Right lobe of liver (tissue), 6 donors: ENCODE results near the gene ISCA2. TPM values are rescaled to one million over a fixed set of nuclear protein-coding genes. Genes with fewer than 3 reads are reported as not detected.
"Not testable (repeated sequence)": the region's sequence is repeated elsewhere in the genome, so short reads cannot be mapped to it uniquely, and the experiment has no call there.

Experiments used
- ATAC-seq, 4 donors: fragments of 200-7000 bp; cut with Tn5 transposase; one replicate each; pipeline ENCODE4 v1.9.1; 2020; ENCODE audit warnings: mild to moderate bottlenecking in 4 of 4, moderate library complexity in 4 of 4
- DNase-seq, 3 donors: peaks; one replicate each; pipeline ENCODE4 v3.0.0-alpha.2; 2020
- H3K27ac ChIP-seq, 3 donors: fragments of 200-600 bp; one replicate each; pipeline ENCODE4 v1.8.0; 2022
- H3K27me3 ChIP-seq, 2 donors: fragments of 200-600 bp; one replicate each; pipeline ENCODE4 v1.8.0; 2022
- H3K36me3 ChIP-seq, 4 donors: fragments of 200-600 bp; sonication (generic) in 1 of 4; one replicate each; pipeline versions ENCODE4 v1.5.1 to v1.8.0; 2017 to 2022; ENCODE audit warnings: control low read depth in 1 of 4
- H3K4me1 ChIP-seq, 4 donors: fragments of 200-600 bp; sonication (generic) in 1 of 4; one replicate each; pipeline versions ENCODE4 v1.5.1 to v1.8.0; 2017 to 2022; ENCODE audit warnings: control low read depth in 1 of 4
- H3K4me3 ChIP-seq, 3 donors: fragments of 200-600 bp; one replicate each; pipeline ENCODE4 v1.8.0; 2022
- H3K9me3 ChIP-seq, 4 donors: fragments of 200-600 bp; sonication (generic) in 1 of 4; one replicate each; pipeline versions ENCODE4 v1.5.1 to v1.8.0; 2017 to 2022; ENCODE audit warnings: control low read depth in 1 of 4
- POLR2A ChIP-seq: fragments of 450-650 bp; IDR thresholded peaks from one replicate; pipeline ENCODE4 v1.6.1; 2017; ENCODE audit warnings: antibody characterized with exemption, mild to moderate bottlenecking
- WGBS: methylation state at CpG from one replicate; pipeline ENCODE4 v1.1.6; 2018; ENCODE audit warnings: low coverage, low lambda C conversion rate; ENCODE audit not compliant: insufficient coverage; ENCODE audit errors: missing lambda C conversion rate; 5-methylcytosine and 5-hydroxymethylcytosine counted together
- intact Hi-C, 2 donors: fragments of 100-400 bp; cut with DNase I; formaldehyde crosslinking; loops; one replicate each; pipeline versions ENCODE4 v1.11.2 to v1.14.1; 2022
- total RNA-seq, 6 experiments: library from RNA; depleted of rRNA in 2 of 6; stranded (reverse); fragments of >200 nt in 2 of 6; fragmentation: NEBNext Ultra II Directional in 3 of 6; extraction: Animal tissue kit (Norgen Biotek cat#: 25700) in 3 of 6; gene quantifications; one replicate each; pipeline versions ENCODE4 v1.1.0 to v1.2.4, GENCODE V29; 2016 to 2023
- TF ChIP-seq, protein P1 (sequence below), 4 donors: fragments of 200-600 bp in 3 of 4; fragments of 450-650 bp in 1 of 4; IDR thresholded peaks; one replicate each; pipeline versions ENCODE4 v1.5.1 to v1.8.0; 2016 to 2022; ENCODE audit warnings: antibody characterized with exemption in 4 of 4, mild to moderate bottlenecking in 2 of 4
- donor health status: DM: no; HTN: yes; CAD: no.
- donor health status: DM: no; HTN: no; CAD: no.
- donor health status: DM: no; HTN: no; CAD: no.
- donor health status: DM: no; HTN: yes; CAD: no.
- donor health status: DM: no; HTN: yes; CAD: no.

Gene ISCA2
- total RNA-seq, 6 experiments from 2014 or later = 7.8 to 16.3 (median 11.4) TPM

DNA sequence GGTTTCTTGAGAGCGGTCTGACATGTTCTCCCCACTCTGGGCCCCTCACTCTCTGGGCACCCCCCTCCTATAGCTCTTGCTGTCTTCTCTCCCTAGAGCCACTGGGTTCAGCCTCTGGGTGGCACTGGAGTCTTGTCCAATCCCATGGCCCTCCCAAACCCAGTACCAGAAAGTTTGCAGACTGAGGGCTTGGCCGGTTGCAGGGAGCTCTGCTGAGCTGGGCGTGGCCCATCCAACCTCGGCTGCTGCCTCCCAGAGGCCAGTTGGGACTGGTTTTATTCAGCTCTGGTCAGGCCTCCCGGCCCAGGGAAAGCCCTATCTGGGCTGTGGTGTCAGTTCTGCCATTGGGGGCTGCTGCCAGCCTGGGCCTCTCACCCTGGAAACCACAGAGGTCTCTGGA, 37.9 kb downstream of the ISCA2 start:
- no peaks in the 10 kb centered on the region for H3K9me3 ChIP-seq

DNA sequence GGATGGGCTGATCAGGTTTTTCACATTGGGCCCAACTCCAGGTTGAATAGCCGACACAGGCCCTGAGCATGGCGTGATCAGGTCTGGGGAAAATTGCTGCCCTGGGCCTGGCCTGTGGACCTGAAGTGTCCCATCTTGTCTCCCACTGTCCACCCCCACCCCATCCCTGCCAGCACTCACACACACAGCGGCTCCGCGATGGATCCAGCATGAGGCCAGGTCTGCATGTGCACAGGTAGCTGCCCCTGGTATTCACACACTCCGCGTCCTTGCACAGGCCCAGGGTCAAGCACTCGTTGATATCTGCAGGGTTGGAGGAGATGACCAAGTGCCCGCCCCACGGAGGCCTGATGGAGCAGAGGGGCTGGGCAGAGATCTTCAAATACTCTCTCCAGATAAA, 38.7 kb downstream of the ISCA2 start:
- intact Hi-C loops = no loop called here
- TF ChIP-seq POLR2A = no peak
- TF ChIP-seq, protein P1, sequence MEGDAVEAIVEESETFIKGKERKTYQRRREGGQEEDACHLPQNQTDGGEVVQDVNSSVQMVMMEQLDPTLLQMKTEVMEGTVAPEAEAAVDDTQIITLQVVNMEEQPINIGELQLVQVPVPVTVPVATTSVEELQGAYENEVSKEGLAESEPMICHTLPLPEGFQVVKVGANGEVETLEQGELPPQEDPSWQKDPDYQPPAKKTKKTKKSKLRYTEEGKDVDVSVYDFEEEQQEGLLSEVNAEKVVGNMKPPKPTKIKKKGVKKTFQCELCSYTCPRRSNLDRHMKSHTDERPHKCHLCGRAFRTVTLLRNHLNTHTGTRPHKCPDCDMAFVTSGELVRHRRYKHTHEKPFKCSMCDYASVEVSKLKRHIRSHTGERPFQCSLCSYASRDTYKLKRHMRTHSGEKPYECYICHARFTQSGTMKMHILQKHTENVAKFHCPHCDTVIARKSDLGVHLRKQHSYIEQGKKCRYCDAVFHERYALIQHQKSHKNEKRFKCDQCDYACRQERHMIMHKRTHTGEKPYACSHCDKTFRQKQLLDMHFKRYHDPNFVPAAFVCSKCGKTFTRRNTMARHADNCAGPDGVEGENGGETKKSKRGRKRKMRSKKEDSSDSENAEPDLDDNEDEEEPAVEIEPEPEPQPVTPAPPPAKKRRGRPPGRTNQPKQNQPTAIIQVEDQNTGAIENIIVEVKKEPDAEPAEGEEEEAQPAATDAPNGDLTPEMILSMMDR (IDR thresholded peaks at IDR 0.05) = no peak
- 81% methylated on average over 4 of the region's 10 CpGs for WGBS
- Histone ChIP-seq H3K9me3 (no peaks in the 10 kb centered on the region), H3K4me1 (no peaks in the 10 kb centered on the region), H3K36me3 (no peaks in the 10 kb centered on the region), H3K4me3 (no peak overlapping the region), H3K27ac (no peak overlapping the region), H3K27me3 (no peaks in the 10 kb centered on the region)
- ATAC-seq (no peak), DNase-seq (no peak)

More for the DNA sequence above, 37.9 kb downstream of the ISCA2 start:
- DNase-seq = no peak
- H3K4me3 ChIP-seq = no peak overlapping the region
- ATAC-seq = peak in 3 of 4 donors; percentile 29 to 65 (median 30)
- no peaks in the 10 kb centered on the region for H3K36me3 ChIP-seq
- H3K4me1 ChIP-seq = no peaks in the 10 kb centered on the region
- H3K27ac ChIP-seq = no peak overlapping the region
- no peak for TF ChIP-seq POLR2A
- TF ChIP-seq, protein P1 (IDR thresholded peaks at IDR 0.05) = peak in 1 of 4 donors; percentile 7
- H3K27me3 ChIP-seq = no peaks in the 10 kb centered on the region
- intact Hi-C loops = no loop called here
- whole genome bisulfite sequencing = 20% methylated on average over 2 of the region's 5 CpGs

DNA sequence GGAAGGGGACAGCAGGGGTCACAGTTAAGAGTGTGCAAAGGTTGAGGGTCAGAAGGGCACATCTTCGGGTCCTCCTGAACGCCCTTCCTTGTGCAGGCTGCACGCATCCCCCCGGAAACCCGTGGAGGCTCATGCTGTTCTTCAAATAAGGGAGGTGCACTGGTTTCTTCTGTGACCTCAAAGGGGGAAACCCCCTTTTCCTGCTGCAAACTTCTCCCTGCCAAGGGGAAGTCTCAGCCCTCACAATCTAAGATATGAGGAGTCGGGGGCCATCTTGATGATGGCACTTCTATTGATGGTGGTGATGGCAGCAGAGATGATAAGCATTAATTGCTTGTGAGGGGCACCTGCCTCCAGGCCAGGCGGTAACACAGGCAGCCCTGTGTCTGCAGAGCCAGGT, 40.0 kb downstream of the ISCA2 start:
- Histone ChIP-seq H3K36me3 (no peaks in the 10 kb centered on the region), H3K4me3 (no peak overlapping the region), H3K27ac (no peak overlapping the region), H3K27me3 (no peaks in the 10 kb centered on the region), H3K4me1 (no peaks in the 10 kb centered on the region), H3K9me3 (no peaks in the 10 kb centered on the region)
- DNase-seq (no peak), ATAC-seq (no peak)
- 44% methylated on average over 3 of the region's 7 CpGs for WGBS
- TF ChIP-seq, protein P1 (IDR thresholded peaks at IDR 0.05) = no peak
- TF ChIP-seq POLR2A = no peak
- intact Hi-C loops = no loop called here

DNA sequence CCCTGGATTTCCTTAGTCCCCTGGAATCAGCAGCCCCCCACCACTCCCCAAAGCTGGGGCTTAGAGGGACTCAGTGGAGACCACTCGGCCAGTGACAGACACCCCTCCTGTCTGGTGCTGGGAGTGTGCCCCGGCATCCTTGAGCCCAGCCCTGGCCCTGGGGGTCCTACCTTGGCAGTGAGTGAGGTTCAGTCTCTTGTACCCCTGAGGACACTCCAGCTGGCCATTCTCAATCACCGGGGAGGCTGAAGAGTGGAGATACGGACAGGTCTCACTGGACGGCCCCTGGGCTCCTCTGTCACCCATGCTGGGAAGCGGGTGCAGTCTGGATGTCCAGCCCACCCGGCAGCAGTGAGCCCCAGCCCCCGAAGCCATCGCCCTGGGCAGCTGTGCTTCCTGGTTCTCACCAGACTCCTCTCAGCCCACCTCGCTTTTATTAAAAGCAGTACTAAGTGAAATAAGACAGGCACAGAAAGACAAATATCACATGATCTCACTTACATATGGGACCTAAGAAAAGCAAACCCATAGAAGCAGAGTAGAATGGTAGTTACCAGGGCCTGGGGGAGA, 42.3 kb downstream of the ISCA2 start:
- peak in 1 of 3 donors; percentile 36 for DNase-seq
- Histone ChIP-seq H3K4me1 (no peaks in the 10 kb centered on the region), H3K36me3 (no peaks in the 10 kb centered on the region), H3K27me3 (no peaks in the 10 kb centered on the region), H3K4me3 (no peak overlapping the region), H3K9me3 (no peaks in the 10 kb centered on the region), H3K27ac (no peak overlapping the region)
- no peak for ATAC-seq
- intact Hi-C loops = no loop called here
- TF ChIP-seq, protein P1 (IDR thresholded peaks at IDR 0.05) = no peak
- TF ChIP-seq POLR2A = no peak
- 59% methylated on average over 7 of the region's 10 CpGs for WGBS

DNA sequence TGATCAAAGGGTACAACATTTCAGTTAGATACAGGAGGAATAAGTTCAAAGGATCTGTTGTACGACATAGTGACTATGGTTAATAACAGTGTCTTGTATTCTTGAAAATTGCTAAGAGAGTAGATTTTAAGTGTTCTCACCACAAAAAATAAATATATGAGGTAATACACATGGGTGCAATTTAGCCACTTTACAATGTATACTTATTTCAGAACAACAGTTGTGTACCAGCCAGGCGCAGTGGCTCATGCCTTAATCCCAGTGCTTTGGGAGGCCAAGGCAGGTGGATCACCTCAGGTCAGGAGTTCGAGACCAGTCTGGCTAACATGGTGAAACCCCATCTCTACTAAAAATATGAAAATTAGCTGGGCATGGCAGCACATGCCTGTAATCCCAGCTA, 42.8 kb downstream of the ISCA2 start:
- H3K9me3 ChIP-seq, H3K4me1 ChIP-seq, H3K27ac ChIP-seq, H3K4me3 ChIP-seq, H3K27me3 ChIP-seq, intact Hi-C loops, ATAC-seq, DNase-seq, H3K36me3 ChIP-seq: not testable (repeated sequence)
- WGBS = 100% methylated on average over 2 of the region's 3 CpGs
